Thyroid gland (tissue), 4 donors: ENCODE results near the gene PAX5.
"Not testable (repeated sequence)": the region's sequence is repeated elsewhere in the genome, so short reads cannot be mapped to it uniquely, and the experiment has no call there.

Experiments used
- CTCF ChIP-seq, 6 experiments: fragments of 200-600 bp in 3 of 6; fragments of 450-650 bp in 3 of 6; sonication (generic) in 3 of 6; IDR thresholded peaks; one replicate each; pipeline ENCODE4 v1.5.1; 2016 to 2019; ENCODE audit warnings: antibody characterized with exemption in 6 of 6, mild to moderate bottlenecking in 2 of 6, inconsistent platforms in 1 of 6, moderate library complexity in 1 of 6
- POLR2A ChIP-seq, 2 donors: fragments of 450-650 bp; IDR thresholded peaks; one replicate each; pipeline ENCODE4 v1.6.1; 2017; ENCODE audit warnings: antibody characterized with exemption in 2 of 2, mild to moderate bottlenecking in 2 of 2, moderate library complexity in 1 of 2

GRCh38 chr9:37080165-37080628, 46.1 kb upstream of the PAX5 start:
- not testable (repeated sequence) for TF ChIP-seq POLR2A, CTCF (IDR thresholded peaks at IDR 0.05)
